ENCODE data around the gene BLACAT1.
A peak's percentile ranks its signal among the peaks of the same experiment; 100 is the strongest.

Gene BLACAT1

GRCh38 chr1:205456383-205456867 lies 580 bp upstream of the BLACAT1 start:
- H3K36me3 ChIP-seq (ENCODE audit: control insufficient read depth, insufficient read depth, low read length) = no peaks in the 10 kb centered on the region
- 0% methylated on average over 47 of the region's 47 CpGs for WGBS, 2 experiments
- H3K27ac ChIP-seq (ENCODE audit: insufficient read depth, low read depth, low read length, poor library complexity, severe bottlenecking) = peak overlapping the region; percentile 72
- peaks cover 36% of the 10 kb centered on the region for H3K4me1 ChIP-seq (ENCODE audit: control insufficient read depth, insufficient read depth, low read length)
- no peaks in the 10 kb centered on the region for H3K9me3 ChIP-seq (ENCODE audit: control insufficient read depth, low read length)
- H3K4me3 ChIP-seq (ENCODE audit: insufficient read depth, low read depth, low read length) = peak overlapping the region; percentile 86
- peaks cover 24% of the 10 kb centered on the region for H3K27me3 ChIP-seq (ENCODE audit: control insufficient read depth, insufficient read depth, low read length, poor library complexity, severe bottlenecking)

- H3K9me3 ChIP-seq (ENCODE audit: control insufficient read depth, low read length) = no peaks in the 10 kb centered on the region
- WGBS, 2 experiments = 3 to 4% methylated on average over 6 of the region's 6 CpGs
- H3K36me3 ChIP-seq (ENCODE audit: control insufficient read depth, insufficient read depth, low read length) = no peaks in the 10 kb centered on the region
- peak overlapping the region; percentile 86 for H3K4me3 ChIP-seq (ENCODE audit: insufficient read depth, low read depth, low read length)
- H3K27me3 ChIP-seq (ENCODE audit: control insufficient read depth, insufficient read depth, low read length, poor library complexity, severe bottlenecking) = peaks cover 24% of the 10 kb centered on the region
- H3K4me1 ChIP-seq (ENCODE audit: control insufficient read depth, insufficient read depth, low read length) = peaks cover 50% of the 10 kb centered on the region
- H3K27ac ChIP-seq (ENCODE audit: insufficient read depth, low read depth, low read length, poor library complexity, severe bottlenecking) = no peak overlapping the region
Measured at GRCh38 chr1:205454903-205455335, 926 bp downstream of the BLACAT1 start.

GRCh38 chr1:205453466-205453865 lies 2.4 kb downstream of the BLACAT1 start:
- Histone ChIP-seq H3K4me1 (ENCODE audit: control insufficient read depth, insufficient read depth, low read length) (peaks cover 63% of the 10 kb centered on the region), H3K27ac (ENCODE audit: insufficient read depth, low read depth, low read length, poor library complexity, severe bottlenecking) (no peak overlapping the region), H3K9me3 (ENCODE audit: control insufficient read depth, low read length) (no peaks in the 10 kb centered on the region), H3K4me3 (ENCODE audit: insufficient read depth, low read depth, low read length) (peak overlapping the region; percentile 11), H3K36me3 (ENCODE audit: control insufficient read depth, insufficient read depth, low read length) (no peaks in the 10 kb centered on the region), H3K27me3 (ENCODE audit: control insufficient read depth, insufficient read depth, low read length, poor library complexity, severe bottlenecking) (peaks cover 24% of the 10 kb centered on the region)
- WGBS, 2 experiments = 71 to 90% methylated on average over 3 of the region's 3 CpGs

DNA sequence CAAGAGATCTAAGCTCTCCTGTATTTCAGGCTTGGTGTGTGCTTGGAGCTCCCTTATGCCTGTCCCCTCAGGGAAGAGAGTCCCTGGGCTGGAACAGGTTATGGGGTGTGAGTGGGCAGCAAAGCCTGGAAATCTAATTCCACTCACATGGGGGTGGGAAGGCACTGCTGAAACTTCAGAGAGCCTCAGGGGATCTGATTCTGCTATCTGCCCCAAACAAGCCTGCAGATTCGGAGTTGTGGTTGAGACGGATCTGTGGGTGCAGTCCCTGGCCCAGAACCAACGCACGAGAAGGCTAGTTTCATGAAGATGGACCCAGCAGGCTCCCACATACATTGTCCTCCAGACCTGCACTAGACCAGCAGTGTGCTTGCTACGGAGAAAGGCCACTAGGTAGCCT lies 2.9 kb downstream of the BLACAT1 start:
- Histone ChIP-seq H3K4me1 (ENCODE audit: control insufficient read depth, insufficient read depth, low read length) (peaks cover 67% of the 10 kb centered on the region), H3K27ac (ENCODE audit: insufficient read depth, low read depth, low read length, poor library complexity, severe bottlenecking) (no peak overlapping the region), H3K4me3 (ENCODE audit: insufficient read depth, low read depth, low read length) (no peak overlapping the region), H3K9me3 (ENCODE audit: control insufficient read depth, low read length) (no peaks in the 10 kb centered on the region), H3K27me3 (ENCODE audit: control insufficient read depth, insufficient read depth, low read length, poor library complexity, severe bottlenecking) (peaks cover 23% of the 10 kb centered on the region), H3K36me3 (ENCODE audit: control insufficient read depth, insufficient read depth, low read length) (no peaks in the 10 kb centered on the region)
- 85 to 87% methylated on average over 5 of the region's 5 CpGs for WGBS, 2 experiments

GRCh38 chr1:205452364-205452763 lies 3.5 kb downstream of the BLACAT1 start:
- 78 to 83% methylated on average over 2 of the region's 2 CpGs for WGBS, 2 experiments
- H3K9me3 ChIP-seq (ENCODE audit: control insufficient read depth, low read length) = no peaks in the 10 kb centered on the region
- H3K36me3 ChIP-seq (ENCODE audit: control insufficient read depth, insufficient read depth, low read length) = no peaks in the 10 kb centered on the region
- H3K4me3 ChIP-seq (ENCODE audit: insufficient read depth, low read depth, low read length) = no peak overlapping the region
- peak overlapping the region; percentile 57 for H3K27ac ChIP-seq (ENCODE audit: insufficient read depth, low read depth, low read length, poor library complexity, severe bottlenecking)
- peaks cover 73% of the 10 kb centered on the region for H3K4me1 ChIP-seq (ENCODE audit: control insufficient read depth, insufficient read depth, low read length)
- H3K27me3 ChIP-seq (ENCODE audit: control insufficient read depth, insufficient read depth, low read length, poor library complexity, severe bottlenecking) = peaks cover 20% of the 10 kb centered on the region

GRCh38 chr1:205451759-205452164 lies 4.1 kb downstream of the BLACAT1 start:
- H3K4me1 ChIP-seq (ENCODE audit: control insufficient read depth, insufficient read depth, low read length) = peaks cover 79% of the 10 kb centered on the region

GRCh38 chr1:205451202-205451601 lies 4.6 kb downstream of the BLACAT1 start:
- Histone ChIP-seq H3K4me1 (ENCODE audit: control insufficient read depth, insufficient read depth, low read length) (peaks cover 84% of the 10 kb centered on the region), H3K27me3 (ENCODE audit: control insufficient read depth, insufficient read depth, low read length, poor library complexity, severe bottlenecking) (peaks cover 11% of the 10 kb centered on the region)
- WGBS, 2 experiments = 2 to 3% methylated on average over 5 of the region's 5 CpGs

More at GRCh38 chr1:205451759-205452164, 4.1 kb downstream of the BLACAT1 start:
- Histone ChIP-seq H3K36me3 (ENCODE audit: control insufficient read depth, insufficient read depth, low read length) (no peaks in the 10 kb centered on the region), H3K27ac (ENCODE audit: insufficient read depth, low read depth, low read length, poor library complexity, severe bottlenecking) (peak overlapping the region; percentile 78), H3K4me3 (ENCODE audit: insufficient read depth, low read depth, low read length) (no peak overlapping the region), H3K9me3 (ENCODE audit: control insufficient read depth, low read length) (no peaks in the 10 kb centered on the region), H3K27me3 (ENCODE audit: control insufficient read depth, insufficient read depth, low read length, poor library complexity, severe bottlenecking) (peaks cover 17% of the 10 kb centered on the region)
- WGBS, 2 experiments = 3 to 8% methylated on average over 2 of the region's 2 CpGs

GRCh38 chr1:205450448-205450847 lies 5.4 kb downstream of the BLACAT1 start:
- Histone ChIP-seq H3K36me3 (ENCODE audit: control insufficient read depth, insufficient read depth, low read length) (no peaks in the 10 kb centered on the region), H3K9me3 (ENCODE audit: control insufficient read depth, low read length) (no peaks in the 10 kb centered on the region), H3K27ac (ENCODE audit: insufficient read depth, low read depth, low read length, poor library complexity, severe bottlenecking) (peak overlapping the region; percentile 78), H3K4me3 (ENCODE audit: insufficient read depth, low read depth, low read length) (no peak overlapping the region), H3K27me3 (ENCODE audit: control insufficient read depth, insufficient read depth, low read length, poor library complexity, severe bottlenecking) (peaks cover 4% of the 10 kb centered on the region), H3K4me1 (ENCODE audit: control insufficient read depth, insufficient read depth, low read length) (peaks cover 92% of the 10 kb centered on the region)
- 3 to 5% methylated on average over 4 of the region's 4 CpGs for WGBS, 2 experiments

More at GRCh38 chr1:205451202-205451601, 4.6 kb downstream of the BLACAT1 start:
- Histone ChIP-seq H3K27ac (ENCODE audit: insufficient read depth, low read depth, low read length, poor library complexity, severe bottlenecking) (peak overlapping the region; percentile 78), H3K36me3 (ENCODE audit: control insufficient read depth, insufficient read depth, low read length) (no peaks in the 10 kb centered on the region), H3K4me3 (ENCODE audit: insufficient read depth, low read depth, low read length) (no peak overlapping the region), H3K9me3 (ENCODE audit: control insufficient read depth, low read length) (no peaks in the 10 kb centered on the region)

DNA sequence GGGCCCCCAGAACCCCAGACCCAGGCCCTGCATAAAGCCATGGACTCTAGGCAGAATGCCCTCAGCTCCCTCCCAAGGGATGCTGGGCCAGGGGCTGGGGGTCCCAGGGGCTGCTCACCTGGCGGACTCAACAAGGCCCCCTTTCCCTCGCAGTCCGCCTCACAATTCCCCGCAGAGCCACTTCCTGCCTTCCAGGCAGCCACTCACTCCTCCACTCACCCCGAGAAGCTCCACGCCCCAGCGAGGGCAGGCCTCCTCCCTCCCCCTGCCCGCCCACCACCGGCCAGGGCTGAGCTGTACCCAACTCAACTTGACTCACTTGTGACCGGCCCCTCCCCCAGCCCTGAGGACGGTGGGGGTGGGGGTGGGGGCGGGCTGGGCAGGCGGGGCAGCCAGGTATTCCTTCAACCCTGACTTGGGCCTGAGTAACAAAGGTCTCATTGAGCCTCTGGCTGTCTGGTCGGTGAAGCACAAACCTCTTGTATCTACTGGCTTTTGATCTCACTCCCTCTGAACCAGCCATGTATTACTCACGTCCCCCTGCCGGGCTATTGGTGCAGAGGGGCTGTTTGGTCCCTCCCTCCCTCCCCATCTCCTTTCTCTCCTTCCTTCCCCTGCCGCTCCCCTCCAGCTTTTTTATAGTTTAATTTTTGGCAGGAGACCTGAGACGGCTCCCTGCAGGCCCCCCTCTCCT lies 5.9 kb downstream of the BLACAT1 start:
- H3K4me3 ChIP-seq (ENCODE audit: insufficient read depth, low read depth, low read length) = peak overlapping the region; percentile 13
- WGBS, 2 experiments = 5 to 7% methylated on average over 14 to 18 of the region's 18 CpGs
- no peaks in the 10 kb centered on the region for H3K9me3 ChIP-seq (ENCODE audit: control insufficient read depth, low read length)
- no peaks in the 10 kb centered on the region for H3K27me3 ChIP-seq (ENCODE audit: control insufficient read depth, insufficient read depth, low read length, poor library complexity, severe bottlenecking)
- no peaks in the 10 kb centered on the region for H3K36me3 ChIP-seq (ENCODE audit: control insufficient read depth, insufficient read depth, low read length)
- peaks cover 93% of the 10 kb centered on the region for H3K4me1 ChIP-seq (ENCODE audit: control insufficient read depth, insufficient read depth, low read length)
- peak overlapping the region; percentile 78 for H3K27ac ChIP-seq (ENCODE audit: insufficient read depth, low read depth, low read length, poor library complexity, severe bottlenecking)

- no peaks in the 10 kb centered on the region for H3K9me3 ChIP-seq (ENCODE audit: control insufficient read depth, low read length)
- no peaks in the 10 kb centered on the region for H3K36me3 ChIP-seq (ENCODE audit: control insufficient read depth, insufficient read depth, low read length)
- H3K4me1 ChIP-seq (ENCODE audit: control insufficient read depth, insufficient read depth, low read length) = peaks cover 95% of the 10 kb centered on the region
- H3K27ac ChIP-seq (ENCODE audit: insufficient read depth, low read depth, low read length, poor library complexity, severe bottlenecking) = no peak overlapping the region
- WGBS, 2 experiments = 32 to 33% methylated on average over 4 of the region's 4 CpGs
- H3K4me3 ChIP-seq (ENCODE audit: insufficient read depth, low read depth, low read length) = peak overlapping the region; percentile 13
- H3K27me3 ChIP-seq (ENCODE audit: control insufficient read depth, insufficient read depth, low read length, poor library complexity, severe bottlenecking) = no peaks in the 10 kb centered on the region
Measured at GRCh38 chr1:205449254-205449749, 6.5 kb downstream of the BLACAT1 start.

All from ectodermal cell (in vitro differentiated cells).